HG02840 (cell line): ENCODE results near the gene MYL3.
"Not testable (repeated sequence)": the region's sequence is repeated elsewhere in the genome, so short reads cannot be mapped to it uniquely, and the experiment has no call there.

Experiments used
- ATAC-seq: cut with Tn5 transposase; IDR thresholded peaks from one replicate; pipeline ENCODE4 v1.9.1; 2021; ENCODE audit warnings: mild to moderate bottlenecking, moderate library complexity, moderate number of reproducible peaks; ENCODE audit not compliant: unreplicated experiment, low FRiP score

MYL3 gene

DNA sequence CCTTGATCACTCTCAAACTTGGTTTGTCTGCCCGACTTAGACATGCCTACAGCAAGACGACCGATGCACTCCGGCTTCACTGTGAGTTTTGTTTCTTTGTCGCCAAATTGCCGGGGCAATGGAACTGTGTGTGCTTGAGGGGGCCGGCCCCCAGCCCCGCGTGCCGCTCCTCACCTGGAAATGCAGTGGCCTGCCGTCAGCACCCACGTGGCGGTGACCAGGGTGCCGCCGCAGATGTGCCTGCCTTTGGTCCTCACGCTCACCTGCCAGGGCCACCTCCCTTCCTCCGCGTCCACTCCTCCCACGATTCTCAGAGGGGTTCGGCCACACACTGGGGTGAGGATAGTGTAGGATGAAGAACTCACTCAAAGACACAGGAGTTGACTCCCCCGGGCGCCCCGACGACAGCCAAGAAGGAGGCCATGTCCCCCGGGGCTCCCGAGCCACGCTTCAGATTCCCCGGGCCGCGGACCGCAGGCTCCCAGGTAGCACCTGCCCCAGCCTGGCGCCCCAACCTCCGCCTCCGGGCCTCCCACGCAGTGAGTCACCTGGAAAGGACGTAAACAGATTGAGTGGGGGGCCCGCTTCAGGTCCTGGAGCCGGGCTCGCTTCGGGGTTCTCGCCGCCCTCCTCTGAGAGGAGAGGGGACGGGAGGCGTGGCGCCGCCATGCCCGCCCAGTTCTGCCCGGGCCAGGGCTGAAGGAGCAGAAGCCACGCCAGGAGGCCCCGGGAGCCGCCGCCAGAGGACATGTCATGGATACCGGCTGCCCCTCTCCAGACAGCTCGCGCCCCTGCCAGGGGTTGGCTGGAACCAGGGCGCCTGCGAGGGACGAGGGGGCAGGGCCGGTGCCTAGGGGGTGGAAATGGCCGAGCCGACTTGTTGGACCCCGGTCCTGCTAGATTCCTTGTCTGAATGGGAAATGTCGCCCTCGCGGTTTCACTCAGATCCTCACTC is 29.6 kb downstream of the MYL3 start:
- ATAC-seq = no peak

GRCh38 chr3:46831841-46832240 is 31.4 kb downstream of the MYL3 start:
- ATAC-seq = no peak

- no peak for ATAC-seq
Measured at GRCh38 chr3:46831316-46831715, 31.9 kb downstream of the MYL3 start.

DNA sequence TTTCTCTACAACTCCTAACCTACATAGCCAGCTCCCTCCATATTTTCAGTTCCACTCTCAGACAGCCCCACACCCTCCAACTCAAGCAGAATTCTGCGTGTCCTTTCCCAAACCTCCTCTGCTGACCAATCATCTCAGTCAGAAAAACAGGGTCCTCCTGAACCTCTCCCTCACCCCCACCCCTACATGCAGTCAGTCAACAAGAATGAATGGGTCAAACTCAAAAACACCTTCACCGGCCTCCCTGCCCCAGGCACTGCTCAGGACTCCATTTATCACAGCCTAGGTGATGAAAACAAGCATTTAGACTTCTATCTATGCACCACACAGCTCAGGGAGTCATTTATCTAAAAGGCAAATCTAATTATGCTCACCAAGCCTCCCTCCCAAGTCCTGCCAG is 32.4 kb downstream of the MYL3 start:
- no peak for ATAC-seq

GRCh38 chr3:46829699-46830208 is 33.5 kb downstream of the MYL3 start:
- no peak for ATAC-seq

DNA sequence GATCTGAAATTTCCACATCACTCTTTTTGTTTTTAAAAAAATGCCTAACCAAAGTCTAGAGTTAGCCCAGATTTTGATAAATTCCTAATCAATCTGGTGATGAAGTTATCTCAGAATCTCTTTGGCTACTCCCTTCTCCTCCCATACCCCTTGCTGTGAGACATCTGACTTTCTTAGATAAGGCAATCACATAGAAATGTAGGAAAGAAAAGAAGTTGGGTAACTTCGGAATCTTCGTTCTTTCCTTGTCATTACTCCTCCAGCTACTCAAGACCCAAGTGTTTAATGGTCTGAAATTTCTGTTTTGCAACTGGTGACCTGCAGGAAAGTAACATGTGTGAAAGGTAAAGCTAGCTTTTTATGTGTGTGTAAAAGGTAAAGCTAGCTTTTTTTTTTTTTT is 37.8 kb downstream of the MYL3 start:
- ATAC-seq = no peak

- ATAC-seq = no peak
Measured at GRCh38 chr3:46824211-46824970, 38.9 kb downstream of the MYL3 start.

- not testable (repeated sequence) for ATAC-seq
Measured at GRCh38 chr3:46823314-46823713, 39.9 kb downstream of the MYL3 start.

- no peak for ATAC-seq
Measured at GRCh38 chr3:46821553-46821952, 41.7 kb downstream of the MYL3 start.

DNA sequence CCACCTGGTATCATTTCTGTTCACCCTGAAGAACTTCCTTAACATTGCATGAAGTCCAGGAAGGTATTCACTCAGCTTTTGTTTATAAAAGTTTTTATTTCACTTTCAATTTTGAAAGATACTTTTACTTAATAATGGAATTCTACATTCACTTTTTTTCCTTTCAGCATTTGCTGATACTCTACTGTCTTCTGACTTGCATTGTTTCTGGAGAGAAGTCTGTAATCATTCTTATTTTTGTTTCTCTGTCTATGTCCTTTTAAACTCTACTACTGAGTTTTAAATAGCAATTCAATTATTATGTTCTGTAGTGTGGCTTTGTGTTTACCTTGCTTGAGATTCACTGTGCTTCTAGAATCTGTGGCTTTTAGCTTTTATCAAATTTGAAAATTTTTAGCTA is 42.4 kb downstream of the MYL3 start:
- ATAC-seq = no peak

GRCh38 chr3:46812237-46812791 is 50.9 kb downstream of the MYL3 start:
- no peak for ATAC-seq

DNA sequence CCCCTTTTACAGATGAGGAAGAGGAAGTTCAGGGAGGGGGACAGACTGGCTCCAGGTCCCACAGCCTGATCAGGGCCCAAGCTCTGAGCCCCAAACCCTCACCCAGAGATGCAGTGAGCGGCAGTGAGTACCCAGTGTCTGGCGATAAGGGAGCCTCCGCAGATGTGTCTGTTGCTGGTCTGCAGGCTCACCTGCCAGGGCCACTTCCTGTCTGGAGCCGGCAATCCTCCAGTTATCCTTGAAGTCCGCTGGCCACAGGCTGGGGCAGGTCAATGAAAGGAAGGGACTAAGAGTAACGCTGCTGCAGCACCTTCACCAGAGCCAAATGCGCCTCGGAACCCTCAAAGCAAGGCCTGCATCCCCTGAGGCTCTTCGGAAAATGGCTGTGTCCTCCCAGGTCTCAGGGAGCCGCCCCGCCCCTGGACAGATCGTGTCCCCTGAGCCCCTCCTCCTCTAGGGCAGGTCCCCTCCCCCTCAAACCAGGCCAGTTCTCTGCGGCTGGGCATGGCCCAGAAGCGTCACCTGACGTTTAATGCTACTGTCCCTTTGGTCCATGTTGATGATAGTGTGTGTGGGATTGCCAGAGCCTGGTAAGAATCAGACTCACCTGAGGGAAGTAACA is 51.5 kb downstream of the MYL3 start:
- no peak for ATAC-seq

GRCh38 chr3:46808766-46809165 is 54.5 kb downstream of the MYL3 start:
- ATAC-seq = not testable (repeated sequence)
